ENCODE results near the gene STUM. TPM values are rescaled to one million over a fixed set of nuclear protein-coding genes. Genes with fewer than 3 reads are reported as not detected.
"Not testable (repeated sequence)": the region's sequence is repeated elsewhere in the genome, so short reads cannot be mapped to it uniquely, and the experiment has no call there.

The STUM gene
- total RNA-seq, 1 experiment from 2014 or later: 0.03 TPM

GRCh38 chr1:226611301-226611700 is 62.7 kb downstream of the STUM start:
- no TSS peak for BruUV-seq (replicated peaks)
- H3K27ac ChIP-seq (ENCODE audit: low read length): no peak overlapping the region
- no peaks in the 10 kb centered on the region for H3K9me3 ChIP-seq (ENCODE audit: control insufficient read depth, insufficient read depth, low read depth, low read length)
- intact Hi-C loops (cut with micrococcal nuclease; ENCODE audit: unreplicated experiment) (no loop called here), in situ Hi-C loops (cut with HindIII; ENCODE audit: low pct_unique_long_range_greater_than_20kb, low sequenced_read_pairs) (no loop called here)
- CTCF ChIA-PET: no interaction called here
- POLR2A ChIA-PET: no interaction called here
- peaks cover 11% of the 10 kb centered on the region for H3K27me3 ChIP-seq (ENCODE audit: control insufficient read depth, insufficient read depth, low read length)
- no peaks in the 10 kb centered on the region for H3K4me1 ChIP-seq (ENCODE audit: control insufficient read depth, insufficient read depth, low read length)
- no peaks in the 10 kb centered on the region for H3K36me3 ChIP-seq (ENCODE audit: control insufficient read depth, insufficient read depth, low read length)
- DNase-seq (ENCODE audit: low read depth, low spot score): no peak
- H3K4me3 ChIP-seq (ENCODE audit: low read depth in 2 of 2, low read length in 2 of 2): no peak overlapping the region
- no peak for TF ChIP-seq REST (IDR thresholded peaks at IDR 0.05; ENCODE audit: insufficient read depth in 1 of 2, low read depth in 2 of 2, low read length in 1 of 2)
- TF ChIP-seq SIN3A (IDR thresholded peaks at IDR 0.05; ENCODE audit: borderline replicate concordance, insufficient read depth, low read depth, low read length): no peak
- TF ChIP-seq TCF7L2 (IDR thresholded peaks at IDR 0.05; ENCODE audit: low read depth, low read length): no peak
- no peak for TF ChIP-seq POLR2AphosphoS5 (IDR thresholded peaks at IDR 0.05; ENCODE audit: low read depth, low read length)
- no peak for TF ChIP-seq CTCF (IDR thresholded peaks at IDR 0.05)
- no peak for ATAC-seq

GRCh38 chr1:226611980-226612379 is 63.4 kb downstream of the STUM start:
- H3K4me1 ChIP-seq (ENCODE audit: control insufficient read depth, insufficient read depth, low read length); DNase-seq (ENCODE audit: low read depth, low spot score); H3K27ac ChIP-seq (ENCODE audit: low read length); H3K9me3 ChIP-seq (ENCODE audit: control insufficient read depth, insufficient read depth, low read depth, low read length); H3K36me3 ChIP-seq (ENCODE audit: control insufficient read depth, insufficient read depth, low read length); in situ Hi-C loops (cut with HindIII; ENCODE audit: low pct_unique_long_range_greater_than_20kb, low sequenced_read_pairs); intact Hi-C loops (cut with micrococcal nuclease; ENCODE audit: unreplicated experiment); ATAC-seq; BruUV-seq (replicated peaks); H3K4me3 ChIP-seq (ENCODE audit: low read depth in 2 of 2, low read length in 2 of 2); POLR2A ChIA-PET: not testable (repeated sequence)
- CTCF ChIA-PET: interaction anchor here (0.8 kb wide), 1 partner anchor 14 kb away, joined by 3 read pairs; no protein-coding TSS in a partner anchor
- peaks cover 11% of the 10 kb centered on the region for H3K27me3 ChIP-seq (ENCODE audit: control insufficient read depth, insufficient read depth, low read length)

- Histone ChIP-seq H3K4me3 (ENCODE audit: low read depth in 2 of 2, low read length in 2 of 2) (no peak overlapping the region), H3K27ac (ENCODE audit: low read length) (no peak overlapping the region), H3K27me3 (ENCODE audit: control insufficient read depth, insufficient read depth, low read length) (peaks cover 4% of the 10 kb centered on the region), H3K36me3 (ENCODE audit: control insufficient read depth, insufficient read depth, low read length) (no peaks in the 10 kb centered on the region), H3K9me3 (ENCODE audit: control insufficient read depth, insufficient read depth, low read depth, low read length) (no peaks in the 10 kb centered on the region), H3K4me1 (ENCODE audit: control insufficient read depth, insufficient read depth, low read length) (no peaks in the 10 kb centered on the region)
- no TSS peak for BruUV-seq (replicated peaks)
- no peak for ATAC-seq
- CTCF ChIA-PET: interaction anchor here (0.6 kb wide), 1 partner anchor 10 kb away, joined by 3 read pairs; no protein-coding TSS in a partner anchor
- in situ Hi-C loops (cut with HindIII; ENCODE audit: low pct_unique_long_range_greater_than_20kb, low sequenced_read_pairs): no loop called here
- POLR2A ChIA-PET: no interaction called here
- intact Hi-C loops (cut with micrococcal nuclease; ENCODE audit: unreplicated experiment): no loop called here
- TF ChIP-seq CTCF (IDR thresholded peaks at IDR 0.05): no peak
- TF ChIP-seq TCF7L2 (IDR thresholded peaks at IDR 0.05; ENCODE audit: low read depth, low read length): no peak
- TF ChIP-seq REST (IDR thresholded peaks at IDR 0.05; ENCODE audit: insufficient read depth in 1 of 2, low read depth in 2 of 2, low read length in 1 of 2): no peak
- TF ChIP-seq SIN3A (IDR thresholded peaks at IDR 0.05; ENCODE audit: borderline replicate concordance, insufficient read depth, low read depth, low read length): no peak
- TF ChIP-seq POLR2AphosphoS5 (IDR thresholded peaks at IDR 0.05; ENCODE audit: low read depth, low read length): no peak
- DNase-seq (ENCODE audit: low read depth, low spot score): no peak
Measured at GRCh38 chr1:226615876-226616275, 67.3 kb downstream of the STUM start.

Measured in Panc1 (cell line).